HPDE6-E6E7 (cell line): ENCODE results near the gene HOXB8.

Experiments used
- DNase-seq: peaks from one replicate; pipeline ENCODE4 v3.0.0; 2011; ENCODE audit warnings: missing footprints; ENCODE audit errors: extremely low spot score

Gene HOXB8

GRCh38 chr17:48596000-48596734, 18.9 kb downstream of the HOXB8 start:
- DNase-seq = no peak

GRCh38 chr17:48595278-48595999, 19.7 kb downstream of the HOXB8 start:
- no peak for DNase-seq

- no peak for DNase-seq
These were observed 20.4 kb downstream of the HOXB8 start for GRCh38 chr17:48594538-48595277.

- DNase-seq = peak; percentile 80
These were observed 21.1 kb downstream of the HOXB8 start for GRCh38 chr17:48593840-48594537.

- no peak for DNase-seq
These were observed 21.8 kb downstream of the HOXB8 start, which contains the start of gene HOXB5 for GRCh38 chr17:48593126-48593829. Gene HOXB5 (minus strand): TSS chr17:48593779. CDS start chr17:48593682, 97 bp downstream.

GRCh38 chr17:48592577-48592976, 22.5 kb downstream of the HOXB8 start:
- no peak for DNase-seq

- no peak for DNase-seq
These were observed 23.0 kb downstream of the HOXB8 start for GRCh38 chr17:48592057-48592514.

- no peak for DNase-seq
These were observed 23.6 kb downstream of the HOXB8 start for GRCh38 chr17:48591255-48592056.

GRCh38 chr17:48590607-48591161, 24.4 kb downstream of the HOXB8 start:
- no peak for DNase-seq

- DNase-seq = no peak
These were observed 25.1 kb downstream of the HOXB8 start, which contains the start of gene HOXB3 for GRCh38 chr17:48589831-48590606. Gene HOXB3 (minus strand): TSS chr17:48590241. CDS start chr17:48552474, 37,767 bp downstream.

- no peak for DNase-seq
These were observed 25.8 kb downstream of the HOXB8 start for GRCh38 chr17:48589060-48589830.

- DNase-seq = no peak
These were observed 26.6 kb downstream of the HOXB8 start for GRCh38 chr17:48588528-48588927.

- no peak for DNase-seq
These were observed 27.0 kb downstream of the HOXB8 start for GRCh38 chr17:48588074-48588415.

GRCh38 chr17:48587276-48588073, 27.6 kb downstream of the HOXB8 start:
- no peak for DNase-seq

- no peak for DNase-seq
These were observed 28.5 kb downstream of the HOXB8 start for GRCh38 chr17:48586355-48587258.

- DNase-seq = no peak
These were observed 30.8 kb downstream of the HOXB8 start for GRCh38 chr17:48584223-48584741.
